GM19438 (cell line): Measurements from ENCODE around the gene FNBP1.
A peak's percentile ranks its signal among the peaks of the same experiment; 100 is the strongest.
"Not testable (repeated sequence)": the region's sequence is repeated elsewhere in the genome, so short reads cannot be mapped to it uniquely, and the experiment has no call there.

Experiments used
- ATAC-seq: cut with Tn5 transposase; IDR thresholded peaks from one replicate; pipeline ENCODE4 v1.9.1; 2021; ENCODE audit warnings: low read depth; ENCODE audit not compliant: unreplicated experiment

FNBP1 gene

GRCh38 chr9:129996161-129996830, 46.7 kb downstream of the FNBP1 start:
- no peak for ATAC-seq

- no peak for ATAC-seq
These were observed 47.4 kb downstream of the FNBP1 start for GRCh38 chr9:129995409-129996160.

GRCh38 chr9:129994882-129995281, 48.1 kb downstream of the FNBP1 start:
- ATAC-seq: no peak

- ATAC-seq: not testable (repeated sequence)
These were observed 51.9 kb downstream of the FNBP1 start for GRCh38 chr9:129991139-129991538.

- no peak for ATAC-seq
These were observed 52.5 kb downstream of the FNBP1 start for GRCh38 chr9:129990269-129991010.

GRCh38 chr9:129989740-129990139, 53.2 kb downstream of the FNBP1 start:
- ATAC-seq: no peak

GRCh38 chr9:129989362-129989708, 53.7 kb downstream of the FNBP1 start:
- no peak for ATAC-seq

GRCh38 chr9:129988607-129989361, 54.2 kb downstream of the FNBP1 start:
- peak; percentile 50 for ATAC-seq

- ATAC-seq: no peak
These were observed 55.0 kb downstream of the FNBP1 start for GRCh38 chr9:129987941-129988340.

GRCh38 chr9:129987047-129987446, 55.9 kb downstream of the FNBP1 start:
- ATAC-seq: no peak

GRCh38 chr9:129984589-129984988, 58.4 kb downstream of the FNBP1 start:
- not testable (repeated sequence) for ATAC-seq

- no peak for ATAC-seq
These were observed 59.1 kb downstream of the FNBP1 start for GRCh38 chr9:129983891-129984290.

GRCh38 chr9:129981180-129981907, 61.6 kb downstream of the FNBP1 start:
- ATAC-seq: no peak

GRCh38 chr9:129980224-129980623, 62.8 kb downstream of the FNBP1 start:
- not testable (repeated sequence) for ATAC-seq

GRCh38 chr9:129979071-129979745, 63.8 kb downstream of the FNBP1 start:
- no peak for ATAC-seq

- no peak for ATAC-seq
These were observed 70.2 kb downstream of the FNBP1 start for GRCh38 chr9:129972816-129973215.

- no peak for ATAC-seq
These were observed 74.1 kb downstream of the FNBP1 start for GRCh38 chr9:129968690-129969485.

- ATAC-seq: no peak
These were observed 77.9 kb downstream of the FNBP1 start for GRCh38 chr9:129964901-129965734.
